PFSK-1 (cell line): ENCODE results near the gene FGF1.

ENCODE experiments used
- POLR2AphosphoS5 ChIP-seq: IDR thresholded peaks from 2 replicates; pipeline ENCODE4 v1.6.1; 2012; ENCODE audit warnings: low read depth, mild to moderate bottlenecking, control low read depth, low read length, moderate library complexity
- REST ChIP-seq, 2 experiments: IDR thresholded peaks; 2 replicates each; pipeline versions ENCODE4 v1.6.1 to v1.8.0; 2011 to 2012; ENCODE audit warnings: low read depth in 2 of 2, low read length in 2 of 2, control low read depth in 1 of 2, inconsistent platforms in 1 of 2, mild to moderate bottlenecking in 1 of 2, moderate library complexity in 1 of 2; ENCODE audit not compliant: insufficient read depth in 1 of 2

DNA sequence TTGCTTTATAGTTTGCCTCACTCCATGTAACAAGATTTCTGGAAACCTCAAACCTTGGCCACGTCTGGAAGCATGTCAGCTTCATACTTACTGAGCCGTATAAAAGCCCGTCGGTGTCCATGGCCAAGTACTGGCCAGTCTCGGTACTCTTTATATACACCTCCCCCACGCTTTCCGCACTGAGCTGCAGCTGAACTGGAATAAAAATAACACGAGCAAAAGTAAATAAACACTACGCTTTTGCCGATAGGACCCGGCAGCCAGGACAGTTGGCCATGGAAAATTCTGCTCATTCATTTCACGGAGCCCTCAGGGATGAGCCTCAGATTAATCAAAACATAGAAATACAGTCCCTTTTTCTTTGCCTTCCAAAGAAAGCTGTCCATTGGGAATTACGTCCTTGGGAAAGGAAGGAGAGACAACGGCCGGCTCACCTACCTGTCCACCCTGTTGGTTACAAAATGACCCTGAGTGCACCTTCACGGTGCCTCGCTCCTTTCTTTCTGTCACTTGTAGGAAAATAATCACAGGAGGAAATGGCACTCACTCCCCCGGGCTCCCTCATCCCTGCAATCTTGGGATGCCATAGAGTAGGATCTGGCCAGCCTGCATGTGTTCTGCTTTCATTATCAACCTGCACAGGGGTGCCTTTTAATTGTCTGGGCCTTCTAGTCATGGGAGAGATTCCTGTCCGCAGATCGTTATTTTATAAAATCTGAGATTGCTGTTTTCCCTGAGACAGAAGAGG, 85.1 kb downstream of the FGF1 start:
- TF ChIP-seq POLR2AphosphoS5 (no peak), REST (IDR thresholded peaks at IDR 0.05; ENCODE audit: insufficient read depth in 1 of 2, low read depth in 2 of 2, low read length in 2 of 2) (0 out of 4 replicates have a peak, but pooled peaks of 1 of the 2 experiments have one; percentile 33)
